Keratinocyte (primary cell): Measurements from ENCODE around the gene BIN2.

Experiments
- EZH2 ChIP-seq: IDR thresholded peaks from one replicate; pipeline ENCODE4 v1.6.1; 2012; ENCODE audit warnings: inconsistent platforms, mild to moderate bottlenecking, low read length, moderate library complexity
- TF ChIP-seq, protein P1 (sequence below), 3 experiments: IDR thresholded peaks in 1 of 3; conservative IDR thresholded peaks in 1 of 3; optimal IDR thresholded peaks in 1 of 3; 2 replicates in 2 of 3; 3 replicates in 1 of 3; pipeline versions ENCODE3 to v1.5.1; 2011; ENCODE audit warnings: low read length in 3 of 3, mild to moderate bottlenecking in 3 of 3, moderate library complexity in 2 of 3, control low read depth in 1 of 3, inconsistent platforms in 1 of 3; ENCODE audit not compliant: insufficient read depth in 2 of 3; ENCODE audit errors: extremely low read depth in 1 of 3

- no peak for TF ChIP-seq EZH2
- TF ChIP-seq, protein P1, sequence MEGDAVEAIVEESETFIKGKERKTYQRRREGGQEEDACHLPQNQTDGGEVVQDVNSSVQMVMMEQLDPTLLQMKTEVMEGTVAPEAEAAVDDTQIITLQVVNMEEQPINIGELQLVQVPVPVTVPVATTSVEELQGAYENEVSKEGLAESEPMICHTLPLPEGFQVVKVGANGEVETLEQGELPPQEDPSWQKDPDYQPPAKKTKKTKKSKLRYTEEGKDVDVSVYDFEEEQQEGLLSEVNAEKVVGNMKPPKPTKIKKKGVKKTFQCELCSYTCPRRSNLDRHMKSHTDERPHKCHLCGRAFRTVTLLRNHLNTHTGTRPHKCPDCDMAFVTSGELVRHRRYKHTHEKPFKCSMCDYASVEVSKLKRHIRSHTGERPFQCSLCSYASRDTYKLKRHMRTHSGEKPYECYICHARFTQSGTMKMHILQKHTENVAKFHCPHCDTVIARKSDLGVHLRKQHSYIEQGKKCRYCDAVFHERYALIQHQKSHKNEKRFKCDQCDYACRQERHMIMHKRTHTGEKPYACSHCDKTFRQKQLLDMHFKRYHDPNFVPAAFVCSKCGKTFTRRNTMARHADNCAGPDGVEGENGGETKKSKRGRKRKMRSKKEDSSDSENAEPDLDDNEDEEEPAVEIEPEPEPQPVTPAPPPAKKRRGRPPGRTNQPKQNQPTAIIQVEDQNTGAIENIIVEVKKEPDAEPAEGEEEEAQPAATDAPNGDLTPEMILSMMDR (optimal IDR thresholded peaks at IDR 0.05 in 1 of 3, IDR thresholded peaks at IDR 0.05 in 1 of 3, conservative IDR thresholded peaks at IDR 0.05 in 1 of 3; ENCODE audit: extremely low read depth in 1 of 3, insufficient read depth in 2 of 3, low read length in 3 of 3): no peak
Measured at GRCh38 chr12:51362747-51363342, 38.9 kb upstream of the BIN2 start.
